ENCODE results near the gene SERPINB6.

DNA sequence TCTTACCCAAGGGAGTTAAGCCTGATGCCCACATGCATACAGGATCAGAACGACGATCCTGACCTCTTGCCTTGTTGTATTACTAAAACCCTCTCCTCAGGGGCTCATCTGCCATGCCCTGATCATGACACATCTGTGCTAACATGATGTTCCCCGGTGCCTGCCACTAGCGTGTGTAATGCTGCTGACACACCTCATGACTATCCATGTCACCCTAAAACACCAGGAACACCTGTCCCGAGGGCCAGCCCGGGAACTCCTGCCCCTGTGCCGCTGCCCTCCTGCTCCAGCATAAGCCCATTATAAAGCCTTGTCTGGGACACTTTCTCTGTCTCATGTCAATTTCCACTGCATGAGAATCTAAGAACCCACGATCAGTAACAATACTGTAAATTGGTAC, 7.6 kb downstream of the SERPINB6 start:
- TF ChIP-seq, protein P1, sequence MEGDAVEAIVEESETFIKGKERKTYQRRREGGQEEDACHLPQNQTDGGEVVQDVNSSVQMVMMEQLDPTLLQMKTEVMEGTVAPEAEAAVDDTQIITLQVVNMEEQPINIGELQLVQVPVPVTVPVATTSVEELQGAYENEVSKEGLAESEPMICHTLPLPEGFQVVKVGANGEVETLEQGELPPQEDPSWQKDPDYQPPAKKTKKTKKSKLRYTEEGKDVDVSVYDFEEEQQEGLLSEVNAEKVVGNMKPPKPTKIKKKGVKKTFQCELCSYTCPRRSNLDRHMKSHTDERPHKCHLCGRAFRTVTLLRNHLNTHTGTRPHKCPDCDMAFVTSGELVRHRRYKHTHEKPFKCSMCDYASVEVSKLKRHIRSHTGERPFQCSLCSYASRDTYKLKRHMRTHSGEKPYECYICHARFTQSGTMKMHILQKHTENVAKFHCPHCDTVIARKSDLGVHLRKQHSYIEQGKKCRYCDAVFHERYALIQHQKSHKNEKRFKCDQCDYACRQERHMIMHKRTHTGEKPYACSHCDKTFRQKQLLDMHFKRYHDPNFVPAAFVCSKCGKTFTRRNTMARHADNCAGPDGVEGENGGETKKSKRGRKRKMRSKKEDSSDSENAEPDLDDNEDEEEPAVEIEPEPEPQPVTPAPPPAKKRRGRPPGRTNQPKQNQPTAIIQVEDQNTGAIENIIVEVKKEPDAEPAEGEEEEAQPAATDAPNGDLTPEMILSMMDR (conservative IDR thresholded peaks at IDR 0.05; ENCODE audit: low read length) = no peak
- TF ChIP-seq EZH2phosphoT487 (IDR thresholded peaks at IDR 0.05; ENCODE audit: borderline replicate concordance, low read depth, low read length) = no peak

Data from OCI-LY7 (cell line).